BLaER1 (cell line): ENCODE data around the gene RBM3.

Experiments used
- H3K27ac ChIP-seq: shearing (Covaris generic); formaldehyde crosslinking; 2 replicates; pipeline ENCODE4 v1.8.1; 2022
- H3K27me3 ChIP-seq: shearing (Covaris generic); formaldehyde crosslinking; 2 replicates; pipeline ENCODE4 v1.8.1; 2022
- H3K36me3 ChIP-seq: shearing (Covaris generic); formaldehyde crosslinking; 2 replicates; pipeline ENCODE4 v1.8.1; 2022
- H3K4me1 ChIP-seq: shearing (Covaris generic); formaldehyde crosslinking; 2 replicates; pipeline ENCODE4 v1.8.1; 2022
- H3K4me2 ChIP-seq: shearing (Covaris generic); formaldehyde crosslinking; 2 replicates; pipeline ENCODE4 v1.8.1; 2022
- H3K4me3 ChIP-seq: shearing (Covaris generic); formaldehyde crosslinking; 2 replicates; pipeline ENCODE4 v1.8.1; 2022
- H3K9ac ChIP-seq: shearing (Covaris generic); formaldehyde crosslinking; 2 replicates; pipeline ENCODE4 v1.8.1; 2022
- H3K9me3 ChIP-seq: shearing (Covaris generic); formaldehyde crosslinking; 2 replicates; pipeline ENCODE4 v1.8.1; 2022
- H4K20me1 ChIP-seq: shearing (Covaris generic); formaldehyde crosslinking; 2 replicates; pipeline ENCODE4 v1.8.1; 2022
- Cebpa-rat ChIP-seq: shearing (Covaris generic); IDR thresholded peaks from 2 replicates; pipeline ENCODE4 v1.8.1; 2022

Gene RBM3

GRCh38 chrX:48606091-48606490 lies 31.8 kb downstream of the RBM3 start:
- Histone ChIP-seq H3K4me2 (no peak overlapping the region), H3K9ac (no peak overlapping the region), H3K36me3 (peaks cover 38% of the 10 kb centered on the region), H3K27ac (no peak overlapping the region), H4K20me1 (no peaks in the 10 kb centered on the region), H3K9me3 (no peaks in the 10 kb centered on the region), H3K4me3 (no peak overlapping the region), H3K4me1 (no peaks in the 10 kb centered on the region), H3K27me3 (peaks cover 12% of the 10 kb centered on the region; the same call in 1 of the 2 replicates)
- TF ChIP-seq Cebpa-rat = no peak

GRCh38 chrX:48611703-48612102 lies 37.4 kb downstream of the RBM3 start:
- Histone ChIP-seq H3K4me2 (no peak overlapping the region), H3K9ac (no peak overlapping the region), H3K27me3 (peaks cover 17% of the 10 kb centered on the region), H3K4me3 (no peak overlapping the region), H3K27ac (no peak overlapping the region), H3K9me3 (no peaks in the 10 kb centered on the region), H3K36me3 (no peaks in the 10 kb centered on the region), H3K4me1 (no peaks in the 10 kb centered on the region), H4K20me1 (no peaks in the 10 kb centered on the region)
- no peak for TF ChIP-seq Cebpa-rat

GRCh38 chrX:48613502-48614160 lies 39.3 kb downstream of the RBM3 start:
- Histone ChIP-seq H4K20me1 (no peaks in the 10 kb centered on the region), H3K9me3 (no peaks in the 10 kb centered on the region), H3K36me3 (no peaks in the 10 kb centered on the region), H3K4me2 (no peak overlapping the region), H3K4me3 (no peak overlapping the region), H3K9ac (no peak overlapping the region), H3K27me3 (peaks cover 36% of the 10 kb centered on the region), H3K27ac (no peak overlapping the region), H3K4me1 (no peaks in the 10 kb centered on the region)
- no peak for TF ChIP-seq Cebpa-rat

GRCh38 chrX:48616576-48616975 lies 42.3 kb downstream of the RBM3 start:
- Histone ChIP-seq H3K36me3 (no peaks in the 10 kb centered on the region), H3K27me3 (peaks cover 46% of the 10 kb centered on the region), H3K27ac (no peak overlapping the region), H4K20me1 (no peaks in the 10 kb centered on the region), H3K4me3 (no peak overlapping the region), H3K9ac (no peak overlapping the region), H3K4me1 (no peaks in the 10 kb centered on the region), H3K9me3 (no peaks in the 10 kb centered on the region), H3K4me2 (no peak overlapping the region)
- TF ChIP-seq Cebpa-rat = no peak

- no peak overlapping the region for H3K9ac ChIP-seq
Observed at GRCh38 chrX:48617542-48618340, 43.5 kb downstream of the RBM3 start.

DNA sequence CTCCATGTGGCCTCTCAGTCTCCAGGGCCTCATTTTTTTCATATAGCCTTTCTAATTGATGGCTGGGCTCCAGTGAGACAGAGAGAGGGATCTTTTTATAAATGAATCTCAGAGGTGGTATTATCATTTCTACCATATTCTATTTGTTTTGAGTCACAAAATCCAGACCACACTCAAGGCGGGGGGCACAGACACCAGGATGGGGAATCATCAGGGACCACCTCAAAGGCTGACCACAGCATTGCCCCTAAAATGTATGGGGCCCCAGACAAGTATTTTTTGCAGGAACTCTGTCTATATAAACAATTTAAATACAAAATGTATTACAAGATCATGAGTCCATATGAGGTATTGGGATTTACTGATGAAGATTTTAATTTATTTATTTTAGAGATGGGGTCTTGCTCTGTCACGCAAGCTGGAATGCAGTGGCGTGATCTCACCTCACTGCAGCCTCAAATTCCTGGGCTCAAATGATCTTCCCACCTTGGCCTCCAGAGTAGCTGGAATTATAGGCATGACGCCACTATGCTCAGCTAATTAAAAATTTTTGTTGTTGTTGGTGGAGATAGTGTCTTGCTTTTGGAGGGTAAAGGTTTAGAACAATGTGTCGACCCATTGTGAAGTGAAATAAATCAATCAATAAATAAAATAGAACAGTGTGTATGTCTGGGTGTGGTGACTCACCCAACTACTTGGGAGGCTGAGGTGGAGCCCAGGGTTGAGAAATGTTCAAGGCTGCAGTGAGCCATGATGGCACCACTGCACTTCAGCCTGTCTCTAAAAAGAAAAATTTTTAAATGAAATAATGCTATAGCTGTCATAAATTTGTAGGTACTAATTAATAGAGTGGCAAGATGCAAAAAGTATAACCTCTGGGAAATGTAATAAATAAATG lies 52.4 kb downstream of the RBM3 start:
- Histone ChIP-seq H4K20me1 (no peaks in the 10 kb centered on the region), H3K4me2 (no peak overlapping the region), H3K9ac (no peak overlapping the region), H3K4me3 (no peak overlapping the region), H3K9me3 (no peaks in the 10 kb centered on the region), H3K36me3 (no peaks in the 10 kb centered on the region), H3K27me3 (0 out of 2 replicates have a peak, but pooled peaks cover 2% of the 10 kb centered on the region), H3K4me1 (peaks cover 2% of the 10 kb centered on the region; the same call in 1 of the 2 replicates), H3K27ac (no peak overlapping the region)
- TF ChIP-seq Cebpa-rat = no peak

More at GRCh38 chrX:48617542-48618340, 43.5 kb downstream of the RBM3 start:
- Histone ChIP-seq H3K9me3 (no peaks in the 10 kb centered on the region), H3K27ac (no peak overlapping the region), H4K20me1 (no peaks in the 10 kb centered on the region), H3K27me3 (peaks cover 46% of the 10 kb centered on the region), H3K4me1 (no peaks in the 10 kb centered on the region), H3K4me3 (no peak overlapping the region), H3K4me2 (no peak overlapping the region), H3K36me3 (no peaks in the 10 kb centered on the region)
- no peak for TF ChIP-seq Cebpa-rat
